ENCODE data around the gene FHIT. TPM values are rescaled to one million over a fixed set of nuclear protein-coding genes. Genes with fewer than 3 reads are reported as not detected.

The FHIT gene
- total and polyA plus RNA-seq, 4 donors = 6.9 to 16.5 (median 9.9) TPM

DNA sequence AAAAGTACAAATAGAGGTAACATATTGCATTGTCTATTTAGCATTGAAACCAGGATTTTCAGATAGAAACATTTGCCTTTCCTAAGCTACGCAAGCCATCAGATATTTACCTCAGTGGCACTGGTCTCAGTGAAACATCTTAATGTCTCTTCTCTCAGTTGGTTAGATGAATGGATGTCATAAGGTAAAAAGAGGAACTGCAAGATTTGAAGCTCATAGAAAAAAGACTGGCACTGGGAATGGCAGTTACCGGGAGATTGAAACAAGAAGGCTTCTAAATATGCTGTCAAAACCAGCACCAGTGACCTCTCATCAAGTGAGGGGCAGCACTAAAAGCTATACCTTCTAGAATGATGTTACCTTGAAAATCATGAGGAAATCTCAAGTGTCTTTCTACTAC, 486.4 kb downstream of the FHIT start:
- Histone ChIP-seq H3K4me1 (ENCODE audit: control insufficient read depth, insufficient read depth, low read length) (no peaks in the 10 kb centered on the region), H3K36me3 (ENCODE audit: control insufficient read depth, insufficient read depth, low read length) (no peaks in the 10 kb centered on the region), H3K4me3 (ENCODE audit: low read depth, low read length) (no peak overlapping the region), H3K27ac (ENCODE audit: low read depth, low read length) (no peak overlapping the region), H3K27me3 (ENCODE audit: control insufficient read depth, insufficient read depth, low read length) (no peaks in the 10 kb centered on the region), H3K9me3 (ENCODE audit: control insufficient read depth, insufficient read depth, low read length) (no peaks in the 10 kb centered on the region)
- no peak for DNase-seq (ENCODE audit: low read depth in 4 of 6, low spot score in 6 of 6)
- WGBS (ENCODE audit: insufficient coverage) = no CpG with 5 or more reads among the region's 2 CpGs

DNA sequence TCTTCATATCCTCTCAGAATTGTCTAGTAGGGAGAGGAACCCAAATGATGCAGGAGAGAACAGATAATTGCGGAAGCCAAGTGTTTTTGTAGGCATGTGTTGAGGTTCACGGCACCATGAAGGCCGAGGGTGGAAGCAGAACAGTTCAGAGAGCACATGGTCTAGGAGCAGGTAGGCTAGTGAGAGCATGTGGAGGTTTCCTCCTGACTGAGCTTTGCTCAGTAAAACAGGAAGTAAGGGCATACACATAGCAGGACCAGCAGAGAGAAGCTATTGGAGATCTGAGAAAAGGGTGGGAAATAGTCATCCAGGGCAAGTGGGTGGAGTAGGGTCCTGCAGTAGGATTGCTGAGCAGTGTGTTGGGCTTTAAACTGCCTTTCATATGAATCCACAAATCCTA, 491.1 kb downstream of the FHIT start:
- Histone ChIP-seq H3K9me3 (ENCODE audit: control insufficient read depth, insufficient read depth, low read length) (no peaks in the 10 kb centered on the region), H3K27ac (ENCODE audit: low read depth, low read length) (no peak overlapping the region), H3K36me3 (ENCODE audit: control insufficient read depth, insufficient read depth, low read length) (no peaks in the 10 kb centered on the region), H3K4me3 (ENCODE audit: low read depth, low read length) (no peak overlapping the region), H3K4me1 (ENCODE audit: control insufficient read depth, insufficient read depth, low read length) (no peaks in the 10 kb centered on the region), H3K27me3 (ENCODE audit: control insufficient read depth, insufficient read depth, low read length) (no peaks in the 10 kb centered on the region)
- WGBS (ENCODE audit: insufficient coverage) = 98% methylated on average over 3 of the region's 3 CpGs
- DNase-seq (ENCODE audit: low read depth in 4 of 6, low spot score in 6 of 6) = no peak

DNA sequence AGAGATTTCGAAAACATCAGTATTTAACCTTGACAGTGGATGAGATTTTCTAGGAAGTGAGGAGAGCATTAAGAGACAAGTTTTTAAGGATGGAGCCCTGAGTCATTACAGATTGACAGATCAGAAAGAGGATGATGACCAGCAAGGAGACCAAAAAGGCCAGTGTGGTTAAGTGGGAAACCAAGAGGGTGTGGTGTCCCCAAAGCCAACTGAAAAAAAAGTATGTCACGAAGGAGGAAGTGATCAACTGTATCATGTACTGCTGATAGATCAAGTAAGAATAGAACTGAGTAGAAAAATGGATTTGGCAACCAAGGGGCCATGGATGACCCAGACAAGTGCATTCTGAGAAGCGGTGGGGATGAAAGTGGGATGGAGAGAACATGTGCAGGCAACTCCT, 491.8 kb downstream of the FHIT start:
- Histone ChIP-seq H3K9me3 (ENCODE audit: control insufficient read depth, insufficient read depth, low read length) (no peaks in the 10 kb centered on the region), H3K36me3 (ENCODE audit: control insufficient read depth, insufficient read depth, low read length) (no peaks in the 10 kb centered on the region), H3K27me3 (ENCODE audit: control insufficient read depth, insufficient read depth, low read length) (no peaks in the 10 kb centered on the region), H3K4me3 (ENCODE audit: low read depth, low read length) (no peak overlapping the region), H3K27ac (ENCODE audit: low read depth, low read length) (no peak overlapping the region), H3K4me1 (ENCODE audit: control insufficient read depth, insufficient read depth, low read length) (no peaks in the 10 kb centered on the region)
- DNase-seq (ENCODE audit: low read depth in 4 of 6, low spot score in 6 of 6) = no peak
- whole genome bisulfite sequencing (ENCODE audit: insufficient coverage) = 100% methylated on average over 2 of the region's 3 CpGs

DNA sequence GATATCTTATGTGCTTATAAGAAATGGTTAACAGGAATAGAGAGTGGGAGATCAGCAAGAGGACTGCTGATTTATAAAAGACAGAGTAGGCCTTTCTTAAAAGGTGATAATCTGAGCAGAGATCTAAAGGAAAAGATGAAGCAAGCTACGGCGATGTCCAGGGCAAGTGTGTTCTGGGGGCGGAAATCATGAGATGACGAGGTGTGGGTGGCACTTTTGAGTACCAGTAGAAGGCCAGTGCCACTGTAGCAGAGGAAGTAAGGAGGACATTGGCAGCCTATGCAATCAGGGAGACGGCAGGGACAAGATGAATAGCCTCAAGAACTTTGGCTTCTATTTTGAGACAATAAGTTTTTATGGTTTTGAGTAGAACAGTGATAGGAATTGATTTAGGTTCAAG, 492.4 kb downstream of the FHIT start:
- no peaks in the 10 kb centered on the region for H3K9me3 ChIP-seq (ENCODE audit: control insufficient read depth, insufficient read depth, low read length)
- H3K4me3 ChIP-seq (ENCODE audit: low read depth, low read length) = no peak overlapping the region
- no peaks in the 10 kb centered on the region for H3K27me3 ChIP-seq (ENCODE audit: control insufficient read depth, insufficient read depth, low read length)
- WGBS (ENCODE audit: insufficient coverage) = 96% methylated on average over 5 of the region's 5 CpGs
- H3K36me3 ChIP-seq (ENCODE audit: control insufficient read depth, insufficient read depth, low read length) = no peaks in the 10 kb centered on the region
- no peak for DNase-seq (ENCODE audit: low read depth in 4 of 6, low spot score in 6 of 6)
- no peaks in the 10 kb centered on the region for H3K4me1 ChIP-seq (ENCODE audit: control insufficient read depth, insufficient read depth, low read length)
- no peak overlapping the region for H3K27ac ChIP-seq (ENCODE audit: low read depth, low read length)

DNA sequence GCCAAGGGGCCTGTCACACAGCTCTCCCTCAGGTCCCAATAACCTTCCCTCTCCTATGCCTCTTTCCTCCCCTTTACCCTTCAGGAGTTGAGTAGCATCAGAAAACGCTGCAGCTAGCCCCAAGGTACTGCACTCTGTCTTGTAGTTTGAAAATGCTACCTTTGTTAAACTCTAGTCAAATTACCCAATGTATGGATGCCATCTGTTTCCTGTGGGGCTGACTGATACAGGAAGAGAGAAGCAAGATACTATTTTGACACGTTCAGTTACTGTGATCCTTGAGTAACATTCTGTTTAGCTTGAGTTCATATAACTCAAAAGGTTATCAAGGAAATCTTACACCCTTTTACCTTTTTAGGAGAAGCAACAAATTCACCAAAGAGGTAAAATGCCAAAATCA, 493.1 kb downstream of the FHIT start:
- Histone ChIP-seq H3K27me3 (ENCODE audit: control insufficient read depth, insufficient read depth, low read length) (no peaks in the 10 kb centered on the region), H3K9me3 (ENCODE audit: control insufficient read depth, insufficient read depth, low read length) (no peaks in the 10 kb centered on the region), H3K4me1 (ENCODE audit: control insufficient read depth, insufficient read depth, low read length) (no peaks in the 10 kb centered on the region), H3K27ac (ENCODE audit: low read depth, low read length) (no peak overlapping the region), H3K36me3 (ENCODE audit: control insufficient read depth, insufficient read depth, low read length) (no peaks in the 10 kb centered on the region), H3K4me3 (ENCODE audit: low read depth, low read length) (no peak overlapping the region)
- DNase-seq (ENCODE audit: low read depth in 4 of 6, low spot score in 6 of 6) = no peak
- no CpG with 5 or more reads among the region's 2 CpGs for WGBS (ENCODE audit: insufficient coverage)

DNA sequence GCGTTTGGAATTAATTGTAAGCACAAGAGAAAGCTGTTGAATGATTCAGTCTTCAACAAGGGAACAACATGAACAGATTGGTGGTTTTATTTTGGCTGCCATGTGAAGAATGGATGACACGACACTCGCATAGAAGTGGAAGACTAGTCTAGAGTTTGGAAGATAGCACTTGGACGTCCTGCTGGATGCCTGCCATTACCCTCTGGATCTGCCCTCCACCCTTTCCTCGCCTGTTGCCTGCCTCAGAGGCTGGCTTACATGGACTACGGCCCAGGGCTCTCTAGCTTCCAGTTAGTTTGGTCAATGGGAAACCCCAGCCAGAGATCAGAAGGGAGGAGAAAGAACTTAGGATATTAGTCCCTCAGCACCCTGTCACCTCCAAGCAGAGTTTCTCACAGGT, 493.5 kb downstream of the FHIT start:
- no peaks in the 10 kb centered on the region for H3K4me1 ChIP-seq (ENCODE audit: control insufficient read depth, insufficient read depth, low read length)
- no peak overlapping the region for H3K4me3 ChIP-seq (ENCODE audit: low read depth, low read length)
- no peaks in the 10 kb centered on the region for H3K27me3 ChIP-seq (ENCODE audit: control insufficient read depth, insufficient read depth, low read length)
- no peaks in the 10 kb centered on the region for H3K36me3 ChIP-seq (ENCODE audit: control insufficient read depth, insufficient read depth, low read length)
- no peak for DNase-seq (ENCODE audit: low read depth in 4 of 6, low spot score in 6 of 6)
- WGBS (ENCODE audit: insufficient coverage) = 50% methylated on average over 3 of the region's 6 CpGs
- no peak overlapping the region for H3K27ac ChIP-seq (ENCODE audit: low read depth, low read length)
- no peaks in the 10 kb centered on the region for H3K9me3 ChIP-seq (ENCODE audit: control insufficient read depth, insufficient read depth, low read length)

DNA sequence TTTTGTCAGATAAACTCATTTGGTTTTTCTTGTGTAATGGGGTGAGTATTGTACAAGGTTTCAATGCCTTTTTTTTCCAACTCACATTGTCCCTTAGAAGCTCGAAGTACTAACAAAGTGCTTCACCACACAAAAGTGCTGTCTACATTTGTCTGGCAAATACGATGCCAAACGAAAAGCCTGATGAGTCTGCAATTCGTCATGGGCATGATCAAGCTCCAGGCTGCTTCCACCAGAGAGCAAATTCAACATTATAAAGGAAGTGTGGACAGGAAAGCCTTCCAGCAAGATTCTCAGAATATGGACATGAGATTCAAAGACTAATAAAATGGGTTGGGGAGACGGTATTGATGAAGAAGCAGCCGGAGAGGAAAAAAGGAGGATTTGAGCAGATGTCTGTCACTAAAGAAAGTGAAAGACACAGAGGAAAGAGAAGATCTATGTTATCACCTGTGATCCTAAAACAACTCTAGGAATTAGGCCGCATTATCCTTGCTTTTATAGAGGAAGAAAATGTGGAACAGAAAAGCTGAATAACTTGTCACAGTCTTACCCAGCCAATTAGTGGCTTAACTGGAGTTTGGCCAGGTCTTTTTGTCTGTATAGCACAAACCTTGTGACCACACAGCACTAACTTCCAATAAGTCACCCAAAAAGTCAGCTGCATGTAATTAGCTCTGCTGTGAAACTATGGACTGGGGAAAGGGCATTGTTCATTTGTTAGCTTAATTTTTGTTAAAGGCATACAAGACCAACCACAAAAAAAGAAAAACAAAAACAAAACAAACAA, 494.8 kb downstream of the FHIT start:
- peak in 4 of 6 donors; percentile 43 to 83 (median 68) for DNase-seq (ENCODE audit: low read depth in 4 of 6, low spot score in 6 of 6)
- no peak overlapping the region for H3K27ac ChIP-seq (ENCODE audit: low read depth, low read length)
- H3K4me3 ChIP-seq (ENCODE audit: low read depth, low read length) = no peak overlapping the region
- WGBS (ENCODE audit: insufficient coverage) = 42% methylated on average over 2 of the region's 7 CpGs
- no peaks in the 10 kb centered on the region for H3K36me3 ChIP-seq (ENCODE audit: control insufficient read depth, insufficient read depth, low read length)
- H3K9me3 ChIP-seq (ENCODE audit: control insufficient read depth, insufficient read depth, low read length) = no peaks in the 10 kb centered on the region
- no peaks in the 10 kb centered on the region for H3K4me1 ChIP-seq (ENCODE audit: control insufficient read depth, insufficient read depth, low read length)
- no peaks in the 10 kb centered on the region for H3K27me3 ChIP-seq (ENCODE audit: control insufficient read depth, insufficient read depth, low read length)

DNA sequence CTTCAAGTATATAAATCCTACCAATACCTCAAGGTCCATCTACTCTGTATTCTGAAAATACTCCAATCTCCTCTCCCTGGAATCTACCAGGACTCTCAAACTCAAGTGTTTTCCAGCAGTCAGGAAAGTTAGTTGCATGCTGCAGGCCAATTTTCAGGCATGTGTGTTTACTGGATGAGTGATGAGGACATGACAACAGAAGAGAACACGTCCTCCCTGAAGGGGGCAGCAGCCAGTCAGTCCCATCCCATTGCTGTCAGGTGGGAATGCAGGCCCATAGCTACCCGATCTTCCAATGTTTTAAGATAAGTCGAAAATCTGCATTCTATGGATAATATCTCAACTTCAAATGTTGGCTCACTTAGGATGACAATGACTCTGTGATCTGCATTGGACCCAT, 496.2 kb downstream of the FHIT start:
- no peaks in the 10 kb centered on the region for H3K36me3 ChIP-seq (ENCODE audit: control insufficient read depth, insufficient read depth, low read length)
- H3K4me3 ChIP-seq (ENCODE audit: low read depth, low read length) = no peak overlapping the region
- 37% methylated on average over 2 of the region's 3 CpGs for WGBS (ENCODE audit: insufficient coverage)
- H3K9me3 ChIP-seq (ENCODE audit: control insufficient read depth, insufficient read depth, low read length) = no peaks in the 10 kb centered on the region
- DNase-seq (ENCODE audit: low read depth in 4 of 6, low spot score in 6 of 6) = no peak
- no peaks in the 10 kb centered on the region for H3K27me3 ChIP-seq (ENCODE audit: control insufficient read depth, insufficient read depth, low read length)
- no peak overlapping the region for H3K27ac ChIP-seq (ENCODE audit: low read depth, low read length)
- no peaks in the 10 kb centered on the region for H3K4me1 ChIP-seq (ENCODE audit: control insufficient read depth, insufficient read depth, low read length)

DNA sequence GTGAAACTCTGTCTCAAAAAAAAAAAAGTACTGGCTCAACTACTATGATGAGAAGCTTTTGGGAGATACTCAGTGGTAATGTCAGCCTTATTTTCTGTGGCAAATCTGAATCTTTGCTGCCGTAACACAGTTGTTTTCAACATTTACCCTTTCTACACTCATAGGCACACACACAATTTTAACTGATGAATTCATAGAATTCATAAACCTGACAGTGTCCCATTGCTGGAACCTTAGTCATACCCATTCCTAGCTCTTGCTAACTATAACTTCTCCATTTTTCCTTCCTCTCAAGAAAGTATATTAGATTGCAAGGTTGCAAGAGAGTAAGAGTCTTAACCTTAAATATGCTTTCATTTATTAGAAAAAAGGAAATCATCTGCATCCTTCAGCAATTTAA, 496.6 kb downstream of the FHIT start:
- WGBS (ENCODE audit: insufficient coverage) = no CpG with 5 or more reads among the region's 1 CpG
- Histone ChIP-seq H3K4me1 (ENCODE audit: control insufficient read depth, insufficient read depth, low read length) (no peaks in the 10 kb centered on the region), H3K27me3 (ENCODE audit: control insufficient read depth, insufficient read depth, low read length) (no peaks in the 10 kb centered on the region), H3K36me3 (ENCODE audit: control insufficient read depth, insufficient read depth, low read length) (no peaks in the 10 kb centered on the region), H3K9me3 (ENCODE audit: control insufficient read depth, insufficient read depth, low read length) (no peaks in the 10 kb centered on the region), H3K27ac (ENCODE audit: low read depth, low read length) (no peak overlapping the region), H3K4me3 (ENCODE audit: low read depth, low read length) (no peak overlapping the region)
- DNase-seq (ENCODE audit: low read depth in 4 of 6, low spot score in 6 of 6) = no peak

DNA sequence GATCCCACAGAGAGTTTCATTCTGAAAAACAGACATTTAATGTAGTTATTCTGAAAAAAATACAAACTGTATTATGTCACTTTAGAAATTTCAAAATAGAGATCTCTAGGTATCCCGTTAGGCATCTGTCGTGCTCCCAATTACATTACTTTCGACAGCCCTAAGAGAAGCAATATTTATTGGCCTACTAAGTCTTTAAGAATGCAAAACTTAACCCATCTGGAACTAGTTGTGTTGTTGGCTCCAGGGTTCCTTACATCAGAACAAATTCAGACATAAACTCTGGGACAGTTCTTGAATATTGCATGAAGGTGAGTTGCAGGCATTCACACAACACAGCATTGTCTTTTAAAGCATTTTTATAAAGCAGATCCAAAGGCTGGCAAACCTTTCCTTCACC, 498.4 kb downstream of the FHIT start:
- Histone ChIP-seq H3K27me3 (ENCODE audit: control insufficient read depth, insufficient read depth, low read length) (no peaks in the 10 kb centered on the region), H3K4me1 (ENCODE audit: control insufficient read depth, insufficient read depth, low read length) (no peaks in the 10 kb centered on the region), H3K27ac (ENCODE audit: low read depth, low read length) (no peak overlapping the region), H3K4me3 (ENCODE audit: low read depth, low read length) (no peak overlapping the region), H3K9me3 (ENCODE audit: control insufficient read depth, insufficient read depth, low read length) (no peaks in the 10 kb centered on the region), H3K36me3 (ENCODE audit: control insufficient read depth, insufficient read depth, low read length) (no peaks in the 10 kb centered on the region)
- WGBS (ENCODE audit: insufficient coverage) = no CpG with 5 or more reads among the region's 3 CpGs
- no peak for DNase-seq (ENCODE audit: low read depth in 4 of 6, low spot score in 6 of 6)

Data from spinal cord (tissue), 10 donors.